Measurements from ENCODE around the gene BSG. TPM values are rescaled to one million over a fixed set of nuclear protein-coding genes. Genes with fewer than 3 reads are reported as not detected.

Gene BSG
- total and polyA plus RNA-seq, 2 donors (not counting 1 experiment from before 2014, with no cell fraction given), result 246 to 325 TPM

DNA sequence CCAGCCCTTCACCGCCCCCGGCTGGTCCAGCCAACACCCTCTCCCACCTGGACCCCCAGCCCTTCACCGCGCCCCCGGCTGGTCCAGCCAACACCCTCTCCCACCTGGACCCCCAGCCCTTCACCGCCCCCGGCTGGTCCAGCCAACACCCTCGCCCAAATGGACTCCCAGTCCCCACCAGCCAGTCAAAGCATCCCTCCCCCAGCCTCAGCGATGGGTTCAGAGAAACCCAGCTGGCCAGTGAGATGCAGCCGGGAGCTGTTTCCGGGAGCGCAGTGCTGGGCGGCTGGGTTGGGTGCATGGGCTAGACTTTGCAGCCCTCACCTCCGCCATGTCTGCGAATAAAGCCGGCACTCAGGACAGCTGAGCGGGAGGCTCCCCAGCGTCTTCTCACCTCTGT lies 47.4 kb upstream of the BSG start:
- Histone ChIP-seq H3K4me1 (ENCODE audit: control insufficient read depth, extremely low read depth, insufficient read depth, low read length) (no peaks in the 10 kb centered on the region), H4K20me1 (ENCODE audit: control insufficient read depth, extremely low read depth, insufficient read depth, low read length) (no peaks in the 10 kb centered on the region), H3K27ac (ENCODE audit: insufficient read depth, low read length) (no peak overlapping the region), H3K9me3 (ENCODE audit: control insufficient read depth, insufficient read depth, low read depth, low read length) (no peaks in the 10 kb centered on the region), H3K36me3 (ENCODE audit: control insufficient read depth, insufficient read depth, low read length) (no peaks in the 10 kb centered on the region), H3K79me2 (ENCODE audit: control insufficient read depth, insufficient read depth, low read length) (no peaks in the 10 kb centered on the region), H3K4me2 (ENCODE audit: extremely low read depth, insufficient read depth, low read length) (no peak overlapping the region), H3K4me3 (replicated peaks in 1 of 4; ENCODE audit: control extremely low read depth in 1 of 4, insufficient read depth in 1 of 4, low read depth in 3 of 4, low read length in 4 of 4) (no peak overlapping the region), H2AFZ (ENCODE audit: low read length) (no peak overlapping the region), H3K27me3 (ENCODE audit: control insufficient read depth, insufficient read depth, low read length) (no peaks in the 10 kb centered on the region), H3K9ac (ENCODE audit: insufficient read depth, low read length) (no peak overlapping the region)
- TF ChIP-seq, protein P1, sequence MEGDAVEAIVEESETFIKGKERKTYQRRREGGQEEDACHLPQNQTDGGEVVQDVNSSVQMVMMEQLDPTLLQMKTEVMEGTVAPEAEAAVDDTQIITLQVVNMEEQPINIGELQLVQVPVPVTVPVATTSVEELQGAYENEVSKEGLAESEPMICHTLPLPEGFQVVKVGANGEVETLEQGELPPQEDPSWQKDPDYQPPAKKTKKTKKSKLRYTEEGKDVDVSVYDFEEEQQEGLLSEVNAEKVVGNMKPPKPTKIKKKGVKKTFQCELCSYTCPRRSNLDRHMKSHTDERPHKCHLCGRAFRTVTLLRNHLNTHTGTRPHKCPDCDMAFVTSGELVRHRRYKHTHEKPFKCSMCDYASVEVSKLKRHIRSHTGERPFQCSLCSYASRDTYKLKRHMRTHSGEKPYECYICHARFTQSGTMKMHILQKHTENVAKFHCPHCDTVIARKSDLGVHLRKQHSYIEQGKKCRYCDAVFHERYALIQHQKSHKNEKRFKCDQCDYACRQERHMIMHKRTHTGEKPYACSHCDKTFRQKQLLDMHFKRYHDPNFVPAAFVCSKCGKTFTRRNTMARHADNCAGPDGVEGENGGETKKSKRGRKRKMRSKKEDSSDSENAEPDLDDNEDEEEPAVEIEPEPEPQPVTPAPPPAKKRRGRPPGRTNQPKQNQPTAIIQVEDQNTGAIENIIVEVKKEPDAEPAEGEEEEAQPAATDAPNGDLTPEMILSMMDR (conservative IDR thresholded peaks at IDR 0.05 in 1 of 2, IDR thresholded peaks at IDR 0.05 in 1 of 2; ENCODE audit: low read depth in 1 of 2, low read length in 2 of 2), result no peak
- TF ChIP-seq EZH2 (IDR thresholded peaks at IDR 0.05; ENCODE audit: low read length, missing control alignments), result no peak
- no peak for DNase-seq (ENCODE audit: low read depth in 2 of 2)

DNA sequence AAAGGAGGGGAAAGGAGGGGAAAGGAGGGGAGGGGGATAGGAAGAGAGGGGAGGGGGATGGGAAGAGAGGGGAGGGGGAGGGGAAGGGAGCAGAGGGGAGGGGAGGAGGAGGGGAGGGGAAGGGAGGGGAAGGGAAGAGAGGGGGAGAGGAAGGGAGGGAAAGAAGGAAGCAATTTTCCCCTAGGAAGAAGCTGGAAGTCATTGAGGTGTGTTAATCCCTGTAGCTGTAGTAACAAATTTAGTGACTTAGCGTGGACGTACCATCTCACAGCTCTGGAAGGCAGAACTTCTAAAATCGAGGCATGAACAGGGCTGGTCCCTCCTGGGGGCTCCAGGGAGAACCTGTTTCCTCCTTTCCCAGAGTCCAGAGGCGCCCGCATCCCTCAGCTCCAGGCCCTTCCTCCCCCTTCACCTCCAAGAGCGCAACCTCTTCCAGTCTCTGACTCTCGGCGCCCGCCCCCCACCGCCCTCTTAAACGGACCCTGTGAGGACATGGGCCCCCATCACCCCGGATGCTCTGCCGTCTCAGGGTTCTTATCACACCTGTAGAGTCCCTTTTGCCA lies 46.5 kb upstream of the BSG start:
- Histone ChIP-seq H4K20me1 (ENCODE audit: control insufficient read depth, extremely low read depth, insufficient read depth, low read length) (no peaks in the 10 kb centered on the region), H3K4me1 (ENCODE audit: control insufficient read depth, extremely low read depth, insufficient read depth, low read length) (no peaks in the 10 kb centered on the region), H3K9ac (ENCODE audit: insufficient read depth, low read length) (no peak overlapping the region), H3K4me3 (replicated peaks in 1 of 4; ENCODE audit: control extremely low read depth in 1 of 4, insufficient read depth in 1 of 4, low read depth in 3 of 4, low read length in 4 of 4) (no peak overlapping the region), H3K9me3 (ENCODE audit: control insufficient read depth, insufficient read depth, low read depth, low read length) (no peaks in the 10 kb centered on the region), H3K36me3 (ENCODE audit: control insufficient read depth, insufficient read depth, low read length) (no peaks in the 10 kb centered on the region), H3K27me3 (ENCODE audit: control insufficient read depth, insufficient read depth, low read length) (no peaks in the 10 kb centered on the region), H3K4me2 (ENCODE audit: extremely low read depth, insufficient read depth, low read length) (no peak overlapping the region), H3K79me2 (ENCODE audit: control insufficient read depth, insufficient read depth, low read length) (no peaks in the 10 kb centered on the region), H3K27ac (ENCODE audit: insufficient read depth, low read length) (no peak overlapping the region), H2AFZ (ENCODE audit: low read length) (no peak overlapping the region)
- DNase-seq (ENCODE audit: low read depth in 2 of 2), result no peak
- TF ChIP-seq EZH2 (IDR thresholded peaks at IDR 0.05; ENCODE audit: low read length, missing control alignments), result no peak
- TF ChIP-seq, protein P1 (conservative IDR thresholded peaks at IDR 0.05 in 1 of 2, IDR thresholded peaks at IDR 0.05 in 1 of 2; ENCODE audit: low read depth in 1 of 2, low read length in 2 of 2), result no peak

DNA sequence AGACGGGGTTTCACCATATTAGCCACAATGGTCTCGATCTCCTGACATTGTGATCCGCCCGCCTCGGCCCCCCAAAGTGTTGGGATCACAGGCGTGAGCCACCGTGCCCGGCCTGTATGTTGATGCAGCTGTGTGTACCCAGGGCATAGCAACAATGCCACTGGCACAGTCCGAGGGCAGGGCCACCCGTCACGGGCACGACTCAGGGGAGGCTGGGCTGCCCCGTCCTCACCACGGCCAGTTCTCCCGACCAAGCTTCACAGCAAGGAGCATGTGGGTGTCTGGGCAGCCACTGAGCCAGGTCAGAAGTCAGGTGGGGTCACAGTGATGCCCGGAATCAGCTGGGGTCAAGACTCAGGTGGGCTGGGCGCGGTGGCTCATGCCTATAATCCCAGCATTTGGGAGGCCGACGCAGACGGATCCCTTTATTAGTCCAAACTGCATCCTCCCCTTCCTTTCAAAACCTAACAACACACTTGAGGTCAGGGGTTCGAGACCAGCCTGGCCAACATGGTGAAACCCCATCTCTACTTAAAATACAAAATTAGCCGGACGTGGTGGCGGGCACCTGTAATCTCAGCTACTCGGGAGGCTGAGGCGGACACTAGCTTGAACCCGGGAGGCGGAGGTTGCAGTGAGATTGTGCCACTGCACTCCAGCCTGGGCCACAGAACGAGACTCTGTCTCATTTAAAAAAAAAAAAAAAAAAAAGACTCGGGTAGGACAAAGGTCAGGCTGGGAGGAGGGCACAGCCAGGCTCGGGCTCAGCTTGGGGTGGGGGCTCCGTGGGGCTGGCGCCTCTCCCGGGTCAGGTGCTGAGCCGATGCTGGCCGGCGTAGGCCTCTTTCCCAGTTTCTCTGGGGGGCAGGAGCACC lies 42.0 kb upstream of the BSG start:
- Histone ChIP-seq H3K27ac (ENCODE audit: insufficient read depth, low read length) (no peak overlapping the region), H3K9ac (ENCODE audit: insufficient read depth, low read length) (peak overlapping the region; percentile 67), H3K9me3 (ENCODE audit: control insufficient read depth, insufficient read depth, low read depth, low read length) (no peaks in the 10 kb centered on the region), H3K4me2 (ENCODE audit: extremely low read depth, insufficient read depth, low read length) (peak overlapping the region; percentile 80), H4K20me1 (ENCODE audit: control insufficient read depth, extremely low read depth, insufficient read depth, low read length) (no peaks in the 10 kb centered on the region), H3K4me3 (replicated peaks in 1 of 4; ENCODE audit: control extremely low read depth in 1 of 4, insufficient read depth in 1 of 4, low read depth in 3 of 4, low read length in 4 of 4) (peak overlapping the region; percentile 50 to 78 (median 64)), H2AFZ (ENCODE audit: low read length) (peak overlapping the region; percentile 77), H3K4me1 (ENCODE audit: control insufficient read depth, extremely low read depth, insufficient read depth, low read length) (peaks cover 2% of the 10 kb centered on the region), H3K36me3 (ENCODE audit: control insufficient read depth, insufficient read depth, low read length) (peaks cover under 1% of the 10 kb centered on the region), H3K27me3 (ENCODE audit: control insufficient read depth, insufficient read depth, low read length) (no peaks in the 10 kb centered on the region), H3K79me2 (ENCODE audit: control insufficient read depth, insufficient read depth, low read length) (peaks cover 35% of the 10 kb centered on the region)
- TF ChIP-seq, protein P1 (conservative IDR thresholded peaks at IDR 0.05 in 1 of 2, IDR thresholded peaks at IDR 0.05 in 1 of 2; ENCODE audit: low read depth in 1 of 2, low read length in 2 of 2), result no peak
- no peak for DNase-seq (ENCODE audit: low read depth in 2 of 2)
